ENCODE measurements around the gene KATNA1.
A peak's percentile ranks its signal among the peaks of the same experiment; 100 is the strongest.

The KATNA1 gene

DNA sequence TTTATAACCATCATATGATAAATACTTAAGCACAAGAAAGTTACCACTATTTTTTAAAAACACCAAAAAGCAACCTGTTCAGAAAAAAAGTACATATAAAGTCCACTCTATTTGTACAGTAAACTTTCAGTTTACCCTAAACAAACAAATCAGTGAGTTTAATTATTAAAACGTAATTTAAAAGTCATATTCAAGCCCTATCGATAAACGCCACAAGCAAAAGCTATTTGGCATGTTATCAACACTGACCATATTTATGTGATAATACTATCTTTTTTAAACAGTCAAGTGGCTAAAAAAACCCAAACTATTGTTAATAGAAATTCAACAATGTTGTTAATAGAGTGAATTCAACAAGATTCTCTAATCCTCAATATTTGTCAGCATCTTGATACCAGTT, 1.9 kb downstream of the KATNA1 start:
- H3K4me3 ChIP-seq (ENCODE audit: low read length) = peak overlapping the region; percentile 84
- no peak for DNase-seq (ENCODE audit: low read depth)
- TF ChIP-seq, protein P1, sequence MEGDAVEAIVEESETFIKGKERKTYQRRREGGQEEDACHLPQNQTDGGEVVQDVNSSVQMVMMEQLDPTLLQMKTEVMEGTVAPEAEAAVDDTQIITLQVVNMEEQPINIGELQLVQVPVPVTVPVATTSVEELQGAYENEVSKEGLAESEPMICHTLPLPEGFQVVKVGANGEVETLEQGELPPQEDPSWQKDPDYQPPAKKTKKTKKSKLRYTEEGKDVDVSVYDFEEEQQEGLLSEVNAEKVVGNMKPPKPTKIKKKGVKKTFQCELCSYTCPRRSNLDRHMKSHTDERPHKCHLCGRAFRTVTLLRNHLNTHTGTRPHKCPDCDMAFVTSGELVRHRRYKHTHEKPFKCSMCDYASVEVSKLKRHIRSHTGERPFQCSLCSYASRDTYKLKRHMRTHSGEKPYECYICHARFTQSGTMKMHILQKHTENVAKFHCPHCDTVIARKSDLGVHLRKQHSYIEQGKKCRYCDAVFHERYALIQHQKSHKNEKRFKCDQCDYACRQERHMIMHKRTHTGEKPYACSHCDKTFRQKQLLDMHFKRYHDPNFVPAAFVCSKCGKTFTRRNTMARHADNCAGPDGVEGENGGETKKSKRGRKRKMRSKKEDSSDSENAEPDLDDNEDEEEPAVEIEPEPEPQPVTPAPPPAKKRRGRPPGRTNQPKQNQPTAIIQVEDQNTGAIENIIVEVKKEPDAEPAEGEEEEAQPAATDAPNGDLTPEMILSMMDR (conservative IDR thresholded peaks at IDR 0.05; ENCODE audit: low read depth, low read length) = no peak

DNA sequence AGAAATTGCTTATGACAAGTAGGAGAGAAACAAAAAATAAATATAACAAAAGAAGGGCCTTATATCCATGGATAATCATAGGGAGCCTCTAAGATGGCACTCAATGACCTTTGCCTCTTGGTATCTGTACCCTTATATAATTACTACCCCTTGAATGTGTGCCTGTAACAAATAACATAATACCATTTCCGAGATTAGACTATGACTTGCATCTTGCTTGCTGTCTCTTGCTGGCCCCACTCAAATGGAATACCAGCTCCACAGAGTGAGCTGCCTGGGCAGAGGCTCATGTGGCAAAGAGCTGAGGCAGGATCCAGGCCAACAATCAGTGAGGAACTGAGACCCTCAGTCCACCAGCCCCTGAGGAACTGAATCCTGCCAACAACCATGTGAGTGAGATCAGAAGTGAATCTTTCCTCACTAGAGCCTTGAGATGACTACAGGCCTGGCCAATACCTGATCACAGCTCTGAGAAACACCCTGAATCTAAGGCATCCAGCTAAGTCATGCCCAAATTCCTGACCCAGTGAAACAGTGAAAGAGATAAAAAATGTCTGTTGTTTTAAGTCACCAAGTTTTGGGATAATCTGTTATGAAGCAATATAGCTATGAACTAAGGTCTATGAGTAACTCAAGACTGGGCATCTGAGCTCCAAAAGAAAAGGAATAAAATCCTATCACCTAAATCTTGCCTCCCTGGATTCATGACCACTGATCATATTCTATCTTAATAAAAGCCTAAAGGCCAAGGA, 5.5 kb downstream of the KATNA1 start:
- no peak overlapping the region for H3K4me3 ChIP-seq (ENCODE audit: low read length)
- TF ChIP-seq, protein P1 (conservative IDR thresholded peaks at IDR 0.05; ENCODE audit: low read depth, low read length) = no peak
- DNase-seq (ENCODE audit: low read depth) = no peak

DNA sequence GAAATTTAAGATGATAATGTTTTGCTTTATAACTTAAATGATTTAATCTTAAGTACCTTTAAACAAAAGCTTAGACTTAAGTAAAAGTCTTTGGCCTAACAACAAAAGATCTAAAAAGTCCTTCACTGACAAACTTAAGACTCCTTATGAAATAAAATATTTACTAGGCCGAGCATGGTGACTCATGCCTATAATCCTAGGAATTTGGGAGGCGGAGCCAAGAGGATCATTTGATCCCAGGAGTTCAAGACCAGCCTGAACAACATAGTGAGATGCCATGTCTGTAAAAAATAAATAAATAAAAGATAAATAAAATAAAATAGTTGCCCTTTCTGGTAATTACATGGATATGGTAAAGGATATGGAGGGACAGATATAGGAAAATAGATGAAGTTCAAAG, 12.4 kb downstream of the KATNA1 start:
- no peak for DNase-seq (ENCODE audit: low read depth)
- no peak overlapping the region for H3K4me3 ChIP-seq (ENCODE audit: low read length)
- TF ChIP-seq, protein P1 (conservative IDR thresholded peaks at IDR 0.05; ENCODE audit: low read depth, low read length) = no peak

DNA sequence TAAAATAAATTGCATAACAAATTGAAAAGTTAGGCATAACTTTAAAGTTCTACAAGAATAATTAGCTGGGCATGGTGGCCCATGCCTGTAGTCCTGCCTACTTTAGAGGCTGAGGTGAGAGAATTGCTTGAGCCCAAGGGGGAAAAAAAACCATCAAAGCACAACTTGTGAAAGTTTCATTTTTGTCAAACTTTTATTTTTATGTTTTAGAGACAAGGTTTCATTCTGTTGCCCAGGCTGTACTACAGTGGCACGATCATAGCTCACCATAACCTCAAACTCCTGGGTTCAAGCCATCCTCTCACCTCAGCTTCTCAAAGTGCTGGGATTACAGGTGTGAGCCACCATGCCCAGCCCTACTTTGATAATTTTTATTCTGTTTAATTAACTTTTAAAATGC, 14.2 kb downstream of the KATNA1 start:
- H3K4me3 ChIP-seq (ENCODE audit: low read length) = no peak overlapping the region
- TF ChIP-seq, protein P1 (conservative IDR thresholded peaks at IDR 0.05; ENCODE audit: low read depth, low read length) = no peak

DNA sequence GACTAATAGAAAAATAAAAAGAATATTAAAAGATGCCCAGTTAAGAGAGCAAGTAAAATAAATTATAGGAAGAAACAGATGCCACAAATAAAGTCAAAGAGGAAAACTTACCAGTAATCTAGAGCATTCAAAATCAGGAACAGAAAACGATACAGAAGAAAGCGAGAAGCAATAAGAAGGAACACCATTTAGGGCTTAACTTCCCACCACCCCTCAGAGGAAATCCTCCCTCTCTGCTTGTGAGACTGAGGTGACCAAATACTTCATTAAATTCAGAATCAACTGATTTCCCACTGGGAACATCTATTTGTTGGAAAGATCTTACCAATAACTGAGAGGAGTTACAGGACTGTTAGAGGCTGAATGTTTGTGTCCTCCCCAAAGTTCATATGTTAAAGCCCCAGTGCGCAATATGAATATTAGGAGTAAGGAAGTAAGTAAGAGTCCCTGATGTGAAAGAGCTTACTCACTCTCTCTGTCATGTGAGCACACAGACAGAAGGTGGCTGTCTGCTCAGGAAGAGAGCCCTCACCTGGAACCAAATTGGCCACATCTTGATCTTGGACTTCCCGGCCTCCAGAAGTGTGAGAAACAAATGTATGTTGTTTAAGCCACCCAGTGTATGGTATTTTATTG, 19.5 kb downstream of the KATNA1 start:
- no peak overlapping the region for H3K4me3 ChIP-seq (ENCODE audit: low read length)
- TF ChIP-seq, protein P1 (conservative IDR thresholded peaks at IDR 0.05; ENCODE audit: low read depth, low read length) = no peak
- DNase-seq (ENCODE audit: low read depth) = no peak

More for the DNA sequence above, 14.2 kb downstream of the KATNA1 start:
- DNase-seq (ENCODE audit: low read depth) = no peak

DNA sequence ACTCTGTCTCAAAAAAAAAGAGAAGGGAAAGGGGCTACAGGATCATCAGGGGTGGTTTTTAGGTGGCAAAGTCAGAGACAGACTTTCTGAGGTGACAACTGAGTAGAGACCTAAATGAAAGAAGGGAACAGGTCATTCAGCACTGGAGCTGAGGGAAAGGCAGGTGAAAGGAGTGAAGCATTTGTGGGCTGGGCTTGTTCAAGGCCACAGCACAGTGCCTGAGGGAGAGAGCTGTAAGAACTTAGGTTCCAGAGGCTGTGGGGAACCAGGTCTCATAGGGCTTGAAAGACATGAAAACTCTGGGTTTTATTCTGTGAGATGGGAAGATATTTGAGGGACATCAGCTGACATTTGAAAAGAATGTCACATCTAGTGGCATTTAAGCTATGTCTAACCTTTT, 20.8 kb downstream of the KATNA1 start:
- DNase-seq (ENCODE audit: low read depth) = no peak
- TF ChIP-seq, protein P1 (conservative IDR thresholded peaks at IDR 0.05; ENCODE audit: low read depth, low read length) = no peak

DNA sequence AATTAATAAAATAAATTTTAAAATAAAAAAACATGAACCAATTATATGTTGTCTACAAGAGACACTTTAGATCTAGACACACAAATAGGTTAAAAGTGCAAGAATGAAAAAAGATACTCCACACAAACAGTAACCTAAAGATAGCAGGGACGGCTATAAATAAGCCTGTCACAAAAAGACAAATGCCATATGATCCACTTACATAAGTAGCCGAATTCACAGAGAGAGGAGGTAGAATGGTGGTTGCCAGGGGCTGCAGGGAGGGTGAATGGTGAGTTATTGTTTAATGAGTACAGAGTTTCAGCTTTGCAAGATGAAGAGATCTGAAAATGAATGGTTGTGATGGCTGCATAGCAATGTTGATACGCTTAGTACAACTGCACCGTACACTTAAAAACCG, 32.7 kb downstream of the KATNA1 start:
- TF ChIP-seq, protein P1 (conservative IDR thresholded peaks at IDR 0.05; ENCODE audit: low read depth, low read length) = no peak
- H3K4me3 ChIP-seq (ENCODE audit: low read length) = no peak overlapping the region
- no peak for DNase-seq (ENCODE audit: low read depth)

More for the DNA sequence above, 20.8 kb downstream of the KATNA1 start:
- no peak overlapping the region for H3K4me3 ChIP-seq (ENCODE audit: low read length)

Measured in retinal pigment epithelial cell (primary cell).